Loucy (cell line): ENCODE data around the gene HSF5.

ENCODE experiments used
- CTCF ChIP-seq: fragments of 200-600 bp; sonication (generic); conservative IDR thresholded peaks from 2 replicates; pipeline ENCODE4 v1.5.1; 2014; ENCODE audit warnings: mild to moderate bottlenecking, antibody characterized with exemption, low read length
- EZH2phosphoT487 ChIP-seq: fragments of 200-600 bp; IDR thresholded peaks from 2 replicates; pipeline ENCODE4 v1.6.1; 2018; ENCODE audit warnings: antibody characterized with exemption, mild to moderate bottlenecking, moderate library complexity, borderline replicate concordance

GRCh38 chr17:58528443-58528842, 40.2 kb upstream of the HSF5 start:
- TF ChIP-seq CTCF (no peak), EZH2phosphoT487 (no peak)
